ENCODE data around the gene GRIP2.

Gene GRIP2

GRCh38 chr3:14528081-14528480, 12.1 kb downstream of the GRIP2 start:
- Histone ChIP-seq H3K9me2 (replicated peaks; ENCODE audit: insufficient read depth, low read length) (no peaks in the 10 kb centered on the region), H3K27ac (ENCODE audit: low read depth, low read length) (no peak overlapping the region), H3K4me2 (ENCODE audit: low read depth, low read length, poor library complexity, severe bottlenecking) (no peak overlapping the region), H2AFZ (ENCODE audit: low read depth, low read length, severe bottlenecking) (no peak overlapping the region), H3K36me3 (ENCODE audit: low read length) (no peaks in the 10 kb centered on the region), H4K20me1 (ENCODE audit: low read depth, low read length) (no peaks in the 10 kb centered on the region), H3K9ac (ENCODE audit: low read length) (no peak overlapping the region), H3F3A (ENCODE audit: insufficient read depth) (no peaks in the 10 kb centered on the region), H3K27me3 (ENCODE audit: low read length) (no peaks in the 10 kb centered on the region), H3K9me3 (ENCODE audit: insufficient read depth, low read length) (no peaks in the 10 kb centered on the region), H3K4me3 (ENCODE audit: insufficient read depth, low read length, poor library complexity, severe bottlenecking) (no peak overlapping the region), H3K79me2 (ENCODE audit: insufficient read depth, low read length) (no peaks in the 10 kb centered on the region)
- TF ChIP-seq EZH2phosphoT487 (conservative IDR thresholded peaks at IDR 0.05; ENCODE audit: low read length) (no peak), CTCF (IDR thresholded peaks at IDR 0.05; ENCODE audit: insufficient read depth, low read length, poor library complexity, severe bottlenecking) (no peak)

DNA sequence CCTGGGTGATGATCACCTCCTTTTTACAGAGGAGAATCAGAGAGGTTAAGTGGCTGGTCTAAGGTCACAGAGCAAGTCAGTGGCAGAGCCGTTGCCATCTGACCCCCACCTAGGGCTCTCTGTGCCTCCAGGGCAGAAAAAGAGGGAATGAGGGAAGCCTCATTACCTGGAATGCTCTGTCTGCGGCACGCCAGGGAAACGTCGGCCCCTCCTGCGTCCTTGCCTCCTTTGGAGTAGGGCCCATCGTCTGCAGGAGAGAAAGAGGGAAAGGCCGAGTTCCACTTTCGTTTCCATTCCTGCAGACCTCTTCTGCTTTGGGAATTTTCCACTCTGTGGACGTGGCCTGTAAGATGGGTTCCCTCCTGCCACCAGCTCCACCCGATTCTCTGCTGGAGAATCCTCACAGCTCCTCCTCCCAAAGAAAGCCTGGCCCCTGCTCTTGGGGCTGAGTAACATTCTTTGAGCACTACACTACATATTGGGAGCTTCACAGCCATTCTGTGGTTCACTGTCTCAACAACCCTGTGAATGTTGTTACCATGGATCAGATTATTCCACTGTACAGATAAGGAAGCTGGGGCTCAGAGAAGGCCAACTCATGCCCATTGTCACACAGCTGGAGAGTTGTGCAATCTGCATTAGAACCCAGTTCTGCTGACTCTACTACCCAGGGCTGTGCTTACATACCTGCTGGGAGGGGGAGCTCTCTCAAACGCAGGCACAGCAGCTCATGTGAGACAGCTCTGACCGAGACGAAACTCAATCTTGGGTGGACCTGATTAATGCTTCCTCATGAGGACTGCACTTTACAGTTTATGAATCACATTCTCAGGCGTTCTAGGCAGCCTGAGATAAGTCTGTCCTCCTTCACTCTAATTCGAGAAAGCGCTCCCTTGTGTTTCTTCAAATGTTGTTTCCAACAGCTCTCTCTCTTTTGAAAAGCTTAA, 14.2 kb downstream of the GRIP2 start:
- TF ChIP-seq CTCF (IDR thresholded peaks at IDR 0.05; ENCODE audit: insufficient read depth, low read length, poor library complexity, severe bottlenecking) (no peak), EZH2phosphoT487 (conservative IDR thresholded peaks at IDR 0.05; ENCODE audit: low read length) (no peak)
- no peaks in the 10 kb centered on the region for H3K27me3 ChIP-seq (ENCODE audit: low read length)

GRCh38 chr3:14524920-14525660, 15.1 kb downstream of the GRIP2 start:
- Histone ChIP-seq H3K27me3 (ENCODE audit: low read length) (no peaks in the 10 kb centered on the region), H3K79me2 (ENCODE audit: insufficient read depth, low read length) (no peaks in the 10 kb centered on the region), H3K9me3 (ENCODE audit: insufficient read depth, low read length) (no peaks in the 10 kb centered on the region), H3F3A (ENCODE audit: insufficient read depth) (no peaks in the 10 kb centered on the region), H3K27ac (ENCODE audit: low read depth, low read length) (no peak overlapping the region), H3K36me3 (ENCODE audit: low read length) (no peaks in the 10 kb centered on the region), H3K4me2 (ENCODE audit: low read depth, low read length, poor library complexity, severe bottlenecking) (no peak overlapping the region), H3K9ac (ENCODE audit: low read length) (no peak overlapping the region), H2AFZ (ENCODE audit: low read depth, low read length, severe bottlenecking) (no peak overlapping the region), H4K20me1 (ENCODE audit: low read depth, low read length) (no peaks in the 10 kb centered on the region), H3K4me3 (ENCODE audit: insufficient read depth, low read length, poor library complexity, severe bottlenecking) (no peak overlapping the region), H3K9me2 (replicated peaks; ENCODE audit: insufficient read depth, low read length) (no peaks in the 10 kb centered on the region)
- TF ChIP-seq EZH2phosphoT487 (conservative IDR thresholded peaks at IDR 0.05; ENCODE audit: low read length) (no peak), CTCF (IDR thresholded peaks at IDR 0.05; ENCODE audit: insufficient read depth, low read length, poor library complexity, severe bottlenecking) (no peak)

More for the DNA sequence above, 14.2 kb downstream of the GRIP2 start:
- Histone ChIP-seq H3K4me2 (ENCODE audit: low read depth, low read length, poor library complexity, severe bottlenecking) (no peak overlapping the region), H3K79me2 (ENCODE audit: insufficient read depth, low read length) (no peaks in the 10 kb centered on the region), H3K27ac (ENCODE audit: low read depth, low read length) (no peak overlapping the region), H3K4me3 (ENCODE audit: insufficient read depth, low read length, poor library complexity, severe bottlenecking) (no peak overlapping the region), H4K20me1 (ENCODE audit: low read depth, low read length) (no peaks in the 10 kb centered on the region), H3F3A (ENCODE audit: insufficient read depth) (no peaks in the 10 kb centered on the region), H2AFZ (ENCODE audit: low read depth, low read length, severe bottlenecking) (no peak overlapping the region), H3K36me3 (ENCODE audit: low read length) (no peaks in the 10 kb centered on the region), H3K9me3 (ENCODE audit: insufficient read depth, low read length) (no peaks in the 10 kb centered on the region), H3K9ac (ENCODE audit: low read length) (no peak overlapping the region), H3K9me2 (replicated peaks; ENCODE audit: insufficient read depth, low read length) (no peaks in the 10 kb centered on the region)

All from SU-DHL-6 (cell line).